ENCODE data around the gene ASXL3. TPM values are rescaled to one million over a fixed set of nuclear protein-coding genes. Genes with fewer than 3 reads are reported as not detected.

Gene ASXL3
- total and polyA plus RNA-seq, 10 of the 15 experiments (the other 5 are each of a cell fraction or from before 2014, with no cell fraction given), result 0.15 TPM; not detected in 9

DNA sequence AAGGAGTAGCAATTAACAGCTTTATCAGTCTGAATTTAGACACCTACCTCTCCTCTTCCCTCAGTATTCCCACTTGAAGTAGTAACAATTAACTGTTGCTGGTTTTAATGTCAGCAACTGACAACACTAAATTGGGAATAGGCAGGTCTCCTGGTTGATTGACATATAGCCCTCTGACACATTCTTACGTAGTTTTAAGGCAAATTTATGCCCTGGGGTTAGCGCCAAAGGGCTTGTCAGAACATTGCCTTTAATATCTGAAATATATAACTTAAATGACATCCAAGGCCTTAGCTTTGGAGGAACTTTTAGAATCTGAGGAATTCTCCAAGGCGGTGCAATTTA lies 7.4 kb downstream of the ASXL3 start (continued):
- no peak for TF ChIP-seq HSF1 (IDR thresholded peaks at IDR 0.05; ENCODE audit: low read depth, low read length)
- no peak for TF ChIP-seq SMC3 (IDR thresholded peaks at IDR 0.05; ENCODE audit: borderline replicate concordance, low read length)
- no peak for TF ChIP-seq TCF3 (IDR thresholded peaks at IDR 0.05; ENCODE audit: borderline replicate concordance, insufficient read depth, low read depth, low read length)
- TF ChIP-seq, protein P1, sequence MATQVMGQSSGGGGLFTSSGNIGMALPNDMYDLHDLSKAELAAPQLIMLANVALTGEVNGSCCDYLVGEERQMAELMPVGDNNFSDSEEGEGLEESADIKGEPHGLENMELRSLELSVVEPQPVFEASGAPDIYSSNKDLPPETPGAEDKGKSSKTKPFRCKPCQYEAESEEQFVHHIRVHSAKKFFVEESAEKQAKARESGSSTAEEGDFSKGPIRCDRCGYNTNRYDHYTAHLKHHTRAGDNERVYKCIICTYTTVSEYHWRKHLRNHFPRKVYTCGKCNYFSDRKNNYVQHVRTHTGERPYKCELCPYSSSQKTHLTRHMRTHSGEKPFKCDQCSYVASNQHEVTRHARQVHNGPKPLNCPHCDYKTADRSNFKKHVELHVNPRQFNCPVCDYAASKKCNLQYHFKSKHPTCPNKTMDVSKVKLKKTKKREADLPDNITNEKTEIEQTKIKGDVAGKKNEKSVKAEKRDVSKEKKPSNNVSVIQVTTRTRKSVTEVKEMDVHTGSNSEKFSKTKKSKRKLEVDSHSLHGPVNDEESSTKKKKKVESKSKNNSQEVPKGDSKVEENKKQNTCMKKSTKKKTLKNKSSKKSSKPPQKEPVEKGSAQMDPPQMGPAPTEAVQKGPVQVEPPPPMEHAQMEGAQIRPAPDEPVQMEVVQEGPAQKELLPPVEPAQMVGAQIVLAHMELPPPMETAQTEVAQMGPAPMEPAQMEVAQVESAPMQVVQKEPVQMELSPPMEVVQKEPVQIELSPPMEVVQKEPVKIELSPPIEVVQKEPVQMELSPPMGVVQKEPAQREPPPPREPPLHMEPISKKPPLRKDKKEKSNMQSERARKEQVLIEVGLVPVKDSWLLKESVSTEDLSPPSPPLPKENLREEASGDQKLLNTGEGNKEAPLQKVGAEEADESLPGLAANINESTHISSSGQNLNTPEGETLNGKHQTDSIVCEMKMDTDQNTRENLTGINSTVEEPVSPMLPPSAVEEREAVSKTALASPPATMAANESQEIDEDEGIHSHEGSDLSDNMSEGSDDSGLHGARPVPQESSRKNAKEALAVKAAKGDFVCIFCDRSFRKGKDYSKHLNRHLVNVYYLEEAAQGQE (IDR thresholded peaks at IDR 0.05; ENCODE audit: low read depth, low read length), result no peak
- TF ChIP-seq FOXM1 (IDR thresholded peaks at IDR 0.05; ENCODE audit: low read depth, low read length), result no peak
- TF ChIP-seq, protein P2, sequence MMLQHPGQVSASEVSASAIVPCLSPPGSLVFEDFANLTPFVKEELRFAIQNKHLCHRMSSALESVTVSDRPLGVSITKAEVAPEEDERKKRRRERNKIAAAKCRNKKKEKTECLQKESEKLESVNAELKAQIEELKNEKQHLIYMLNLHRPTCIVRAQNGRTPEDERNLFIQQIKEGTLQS (IDR thresholded peaks at IDR 0.05; ENCODE audit: borderline replicate concordance, extremely low read depth, low read depth, low read length), result no peak
- TF ChIP-seq HDGF (IDR thresholded peaks at IDR 0.05), result no peak

- no peak overlapping the region for H3K27ac ChIP-seq (ENCODE audit: control insufficient read depth, insufficient read depth)
- H3K4me1 ChIP-seq (ENCODE audit: control insufficient read depth, insufficient read depth, low read length), result no peaks in the 10 kb centered on the region
Observed at GRCh38 chr18:33588361-33588760, 10.3 kb downstream of the ASXL3 start.

More at GRCh38 chr18:33588361-33588760, 10.3 kb downstream of the ASXL3 start:
- 18% methylated on average over 2 of the region's 2 CpGs for WGBS (ENCODE audit: insufficient coverage, insufficient replicate concordance, low lambda C conversion rate, missing lambda C conversion rate)
- ChIA-PET POLR2A (no interaction called here), RAD21 (ENCODE audit: unreplicated experiment) (no interaction called here), SMC1A (ENCODE audit: uncharacterized antibody, unreplicated experiment) (no interaction called here), CTCF (no interaction called here)
- ATAC-seq, result no peak
- Histone ChIP-seq H4K20me1 (ENCODE audit: control insufficient read depth, insufficient read depth) (no peaks in the 10 kb centered on the region), H3K4me3 (no peak overlapping the region), H3K4me2 (ENCODE audit: control insufficient read depth, insufficient read depth) (no peak overlapping the region), H3K27me3 (replicated peaks in 1 of 2; ENCODE audit: control insufficient read depth in 2 of 2, insufficient read depth in 2 of 2, low read length in 1 of 2) (no peaks in the 10 kb centered on the region), H3K9me3 (replicated peaks; ENCODE audit: control insufficient read depth, insufficient read depth, low read length) (no peaks in the 10 kb centered on the region), H3K9ac (ENCODE audit: control insufficient read depth, insufficient read depth, low read length) (no peak overlapping the region), H3K36me3 (ENCODE audit: control insufficient read depth in 2 of 2, insufficient read depth in 2 of 2, low read length in 1 of 2) (no peaks in the 10 kb centered on the region), H2AFZ (ENCODE audit: control insufficient read depth, low read depth, low read length) (no peak overlapping the region), H3K79me2 (ENCODE audit: control insufficient read depth, insufficient read depth, low read length) (no peaks in the 10 kb centered on the region)
- FAIRE-seq, result no peak
- BruUV-seq (replicated peaks), result no TSS peak
- in situ Hi-C loops (cut with MboI) (no loop called here), intact Hi-C loops (cut with micrococcal nuclease; ENCODE audit: unreplicated experiment) (no loop called here)
- DNase-seq (ENCODE audit: low read depth, low spot score), result no peak
- TF ChIP-seq ZNF207 (IDR thresholded peaks at IDR 0.05; ENCODE audit: borderline replicate concordance), result no peak
- TF ChIP-seq RCOR1 (conservative IDR thresholded peaks at IDR 0.05; ENCODE audit: low read depth, low read length), result no peak
- TF ChIP-seq RFX5 (IDR thresholded peaks at IDR 0.05; ENCODE audit: low read depth, low read length), result no peak
- TF ChIP-seq, protein P3, sequence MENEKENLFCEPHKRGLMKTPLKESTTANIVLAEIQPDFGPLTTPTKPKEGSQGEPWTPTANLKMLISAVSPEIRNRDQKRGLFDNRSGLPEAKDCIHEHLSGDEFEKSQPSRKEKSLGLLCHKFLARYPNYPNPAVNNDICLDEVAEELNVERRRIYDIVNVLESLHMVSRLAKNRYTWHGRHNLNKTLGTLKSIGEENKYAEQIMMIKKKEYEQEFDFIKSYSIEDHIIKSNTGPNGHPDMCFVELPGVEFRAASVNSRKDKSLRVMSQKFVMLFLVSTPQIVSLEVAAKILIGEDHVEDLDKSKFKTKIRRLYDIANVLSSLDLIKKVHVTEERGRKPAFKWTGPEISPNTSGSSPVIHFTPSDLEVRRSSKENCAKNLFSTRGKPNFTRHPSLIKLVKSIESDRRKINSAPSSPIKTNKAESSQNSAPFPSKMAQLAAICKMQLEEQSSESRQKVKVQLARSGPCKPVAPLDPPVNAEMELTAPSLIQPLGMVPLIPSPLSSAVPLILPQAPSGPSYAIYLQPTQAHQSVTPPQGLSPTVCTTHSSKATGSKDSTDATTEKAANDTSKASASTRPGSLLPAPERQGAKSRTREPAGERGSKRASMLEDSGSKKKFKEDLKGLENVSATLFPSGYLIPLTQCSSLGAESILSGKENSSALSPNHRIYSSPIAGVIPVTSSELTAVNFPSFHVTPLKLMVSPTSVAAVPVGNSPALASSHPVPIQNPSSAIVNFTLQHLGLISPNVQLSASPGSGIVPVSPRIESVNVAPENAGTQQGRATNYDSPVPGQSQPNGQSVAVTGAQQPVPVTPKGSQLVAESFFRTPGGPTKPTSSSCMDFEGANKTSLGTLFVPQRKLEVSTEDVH (IDR thresholded peaks at IDR 0.05; ENCODE audit: low read depth, partially characterized antibody), result no peak
- no peak for TF ChIP-seq CBFB (IDR thresholded peaks at IDR 0.05; ENCODE audit: low read depth)
- TF ChIP-seq NKRF (conservative IDR thresholded peaks at IDR 0.05), result no peak

Data from GM12878 (cell line).